ENCODE data around the gene R3HDM2. TPM values are rescaled to one million over a fixed set of nuclear protein-coding genes. Genes with fewer than 3 reads are reported as not detected.

Gene R3HDM2
- total and polyA plus RNA-seq, 2 donors (not counting 1 experiment from before 2014, with no cell fraction given): 104 to 129 TPM

DNA sequence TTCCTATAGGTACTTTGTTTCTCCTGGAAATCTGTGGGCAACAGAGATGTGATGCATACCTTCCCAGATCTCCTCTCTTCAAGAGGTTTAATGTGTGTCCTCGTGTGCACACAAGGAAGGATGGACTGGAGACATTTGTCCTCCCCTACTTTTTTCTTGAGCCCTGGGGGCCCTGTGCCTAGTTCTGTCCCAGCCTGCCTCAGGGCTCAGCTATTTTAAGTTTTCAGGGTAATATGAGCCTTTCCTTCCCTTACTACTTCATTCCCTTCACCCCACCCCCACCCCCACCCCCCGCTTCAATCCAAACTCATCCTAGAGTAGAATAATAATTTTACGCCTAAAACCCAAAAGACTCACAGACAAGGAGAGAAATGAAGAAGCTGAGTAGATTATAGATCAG, 180.3 kb downstream of the R3HDM2 start:
- peaks cover 7 to 10% of the 10 kb centered on the region in 2 donors for H3K4me1 ChIP-seq (ENCODE audit: control insufficient read depth in 2 of 2, insufficient read depth in 2 of 2, low read length in 2 of 2)
- no peaks in the 10 kb centered on the region for H4K20me1 ChIP-seq (ENCODE audit: control insufficient read depth, insufficient read depth, low read length, poor library complexity, severe bottlenecking)
- Mint-ChIP-seq H3K9me3 (ENCODE audit: insufficient read depth) (no peaks in the 10 kb centered on the region), H3K27ac (no peak overlapping the region), H3K27me3 (no peaks in the 10 kb centered on the region), H3K4me3 (no peak overlapping the region), H3K4me1 (peaks cover 10% of the 10 kb centered on the region)
- TF ChIP-seq, protein P1, sequence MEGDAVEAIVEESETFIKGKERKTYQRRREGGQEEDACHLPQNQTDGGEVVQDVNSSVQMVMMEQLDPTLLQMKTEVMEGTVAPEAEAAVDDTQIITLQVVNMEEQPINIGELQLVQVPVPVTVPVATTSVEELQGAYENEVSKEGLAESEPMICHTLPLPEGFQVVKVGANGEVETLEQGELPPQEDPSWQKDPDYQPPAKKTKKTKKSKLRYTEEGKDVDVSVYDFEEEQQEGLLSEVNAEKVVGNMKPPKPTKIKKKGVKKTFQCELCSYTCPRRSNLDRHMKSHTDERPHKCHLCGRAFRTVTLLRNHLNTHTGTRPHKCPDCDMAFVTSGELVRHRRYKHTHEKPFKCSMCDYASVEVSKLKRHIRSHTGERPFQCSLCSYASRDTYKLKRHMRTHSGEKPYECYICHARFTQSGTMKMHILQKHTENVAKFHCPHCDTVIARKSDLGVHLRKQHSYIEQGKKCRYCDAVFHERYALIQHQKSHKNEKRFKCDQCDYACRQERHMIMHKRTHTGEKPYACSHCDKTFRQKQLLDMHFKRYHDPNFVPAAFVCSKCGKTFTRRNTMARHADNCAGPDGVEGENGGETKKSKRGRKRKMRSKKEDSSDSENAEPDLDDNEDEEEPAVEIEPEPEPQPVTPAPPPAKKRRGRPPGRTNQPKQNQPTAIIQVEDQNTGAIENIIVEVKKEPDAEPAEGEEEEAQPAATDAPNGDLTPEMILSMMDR (IDR thresholded peaks at IDR 0.05): no peak
- no peak for TF ChIP-seq EZH2 (IDR thresholded peaks at IDR 0.05; ENCODE audit: borderline replicate concordance, insufficient read depth, low read depth, low read length, poor library complexity, severe bottlenecking)
- DNase-seq (no peak), ATAC-seq (ENCODE audit: low read depth) (no peak)
- no peaks in the 10 kb centered on the region for H3K79me2 ChIP-seq (ENCODE audit: control insufficient read depth, insufficient read depth, low read length)
- CTCF ChIA-PET: interaction anchor here (0.7 to 31.1 kb wide), 2 partner anchors 34 to 1548 kb away, joined by 3 to 838 read pairs; partner anchors contain the start of gene NXPH4
- no peaks in the 10 kb centered on the region for H3K27me3 ChIP-seq (replicated peaks in 1 of 4; ENCODE audit: control extremely low read depth in 1 of 4, control insufficient read depth in 3 of 4, insufficient read depth in 4 of 4, low read length in 3 of 4)
- H3K4me2 ChIP-seq (replicated peaks; ENCODE audit: low read depth, low read length, poor library complexity, severe bottlenecking): no peak overlapping the region
- H3K4me3 ChIP-seq (ENCODE audit: control extremely low read depth in 1 of 5, extremely low read depth in 1 of 5, insufficient read depth in 1 of 5, low read depth in 2 of 5, low read length in 4 of 5): no peak overlapping the region
- H3K9me3 ChIP-seq (ENCODE audit: control extremely low read depth in 1 of 3, control insufficient read depth in 2 of 3, insufficient read depth in 1 of 3, low read length in 2 of 3): peaks cover 0 to 5% (median 0%) of the 10 kb centered on the region in 3 donors
- intact Hi-C loops (cut with micrococcal nuclease): no loop called here
- H3K9ac ChIP-seq (ENCODE audit: low read length): no peak overlapping the region
- H2AFZ ChIP-seq (ENCODE audit: insufficient read depth, low read depth, low read length, poor library complexity, severe bottlenecking): no peak overlapping the region
- 63% methylated on average over 1 of the region's 3 CpGs for WGBS (ENCODE audit: insufficient coverage)
- H3K27ac ChIP-seq (ENCODE audit: low read length in 2 of 2): no peak overlapping the region
- peaks cover 2 to 11% of the 10 kb centered on the region in 2 experiments for H3K36me3 ChIP-seq (replicated peaks in 1 of 2; ENCODE audit: control extremely low read depth in 1 of 2, control insufficient read depth in 1 of 2, extremely low read depth in 1 of 2, insufficient read depth in 2 of 2, low read length in 1 of 2)
- POLR2A ChIA-PET: interaction anchor here (0.6 kb wide), 2 partner anchors 203 to 560 kb away, joined by 6 to 7 read pairs; no protein-coding TSS in a partner anchor

DNA sequence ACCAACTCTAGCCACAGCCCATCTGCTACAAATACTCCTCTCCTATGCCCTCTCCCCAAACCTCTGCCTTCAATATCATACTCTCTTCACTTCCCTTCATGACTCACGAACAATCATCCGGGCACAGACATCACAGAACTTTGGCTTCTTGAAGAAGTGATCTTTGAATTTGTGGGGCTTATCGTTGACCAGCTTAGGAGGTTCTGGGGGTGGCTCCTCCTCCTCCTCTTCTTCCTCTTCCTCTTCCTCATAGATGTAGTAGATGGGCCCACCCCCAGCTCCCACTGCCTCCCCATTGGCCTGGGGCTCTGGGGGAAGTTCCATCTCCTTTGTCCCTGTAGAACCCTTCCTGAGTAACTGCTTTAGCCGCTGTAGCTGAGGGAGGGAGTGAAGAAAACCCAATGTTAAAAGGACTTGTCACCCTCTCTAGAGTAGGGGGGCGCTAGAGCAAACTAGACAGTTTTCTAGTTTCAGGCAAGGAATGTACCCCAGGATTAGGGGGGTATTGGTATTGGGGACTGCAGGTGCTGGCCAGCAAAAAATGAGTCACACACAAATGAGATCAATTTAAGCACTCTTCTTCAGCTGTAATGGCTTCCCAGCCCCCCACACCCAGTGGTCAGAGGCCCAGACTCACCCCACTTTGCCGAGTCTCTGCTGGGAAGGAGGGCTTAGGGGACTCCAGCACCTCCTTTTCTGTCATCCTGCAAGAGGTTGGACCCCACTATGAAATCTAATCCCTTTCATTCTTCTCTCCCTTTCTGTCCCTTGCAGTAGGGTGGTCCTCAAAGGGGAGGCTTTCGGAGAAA, 181.7 kb downstream of the R3HDM2 start:
- Histone ChIP-seq H3K4me3 (ENCODE audit: control extremely low read depth in 1 of 5, extremely low read depth in 1 of 5, insufficient read depth in 1 of 5, low read depth in 2 of 5, low read length in 4 of 5) (peak overlapping the region in 1 of 5 experiments; percentile 21), H4K20me1 (ENCODE audit: control insufficient read depth, insufficient read depth, low read length, poor library complexity, severe bottlenecking) (no peaks in the 10 kb centered on the region), H3K27ac (ENCODE audit: low read length in 2 of 2) (no peak overlapping the region), H3K9me3 (ENCODE audit: control extremely low read depth in 1 of 3, control insufficient read depth in 2 of 3, insufficient read depth in 1 of 3, low read length in 2 of 3) (peaks cover 0 to 5% (median 0%) of the 10 kb centered on the region in 3 donors), H3K36me3 (replicated peaks in 1 of 2; ENCODE audit: control extremely low read depth in 1 of 2, control insufficient read depth in 1 of 2, extremely low read depth in 1 of 2, insufficient read depth in 2 of 2, low read length in 1 of 2) (no peaks in the 10 kb centered on the region), H3K27me3 (replicated peaks in 1 of 4; ENCODE audit: control extremely low read depth in 1 of 4, control insufficient read depth in 3 of 4, insufficient read depth in 4 of 4, low read length in 3 of 4) (peaks cover 0 to 10% (median 2%) of the 10 kb centered on the region in 4 experiments), H3K4me2 (replicated peaks; ENCODE audit: low read depth, low read length, poor library complexity, severe bottlenecking) (peak overlapping the region; percentile 51), H3K4me1 (ENCODE audit: control insufficient read depth in 2 of 2, insufficient read depth in 2 of 2, low read length in 2 of 2) (peaks cover 8 to 12% of the 10 kb centered on the region in 2 donors), H2AFZ (ENCODE audit: insufficient read depth, low read depth, low read length, poor library complexity, severe bottlenecking) (peak overlapping the region; percentile 32), H3K9ac (ENCODE audit: low read length) (no peak overlapping the region), H3K79me2 (ENCODE audit: control insufficient read depth, insufficient read depth, low read length) (no peaks in the 10 kb centered on the region)
- TF ChIP-seq EZH2 (IDR thresholded peaks at IDR 0.05; ENCODE audit: borderline replicate concordance, insufficient read depth, low read depth, low read length, poor library complexity, severe bottlenecking): no peak
- TF ChIP-seq, protein P1 (IDR thresholded peaks at IDR 0.05): no peak
- ChIA-PET CTCF (interaction anchor here (0.5 to 31.1 kb wide), 7 partner anchors 24 to 1289 kb away, joined by 3 to 838 read pairs (median 3); partner anchors contain the start of gene NXPH4), POLR2A (interaction anchor here (0.6 kb wide), 1 partner anchor 17 kb away, joined by 5 read pairs; no protein-coding TSS in a partner anchor)
- Mint-ChIP-seq H3K27ac (no peak overlapping the region), H3K9me3 (ENCODE audit: insufficient read depth) (no peaks in the 10 kb centered on the region), H3K4me3 (peak overlapping the region; percentile 44), H3K27me3 (no peaks in the 10 kb centered on the region), H3K4me1 (peaks cover 12% of the 10 kb centered on the region)
- DNase-seq (no peak), ATAC-seq (ENCODE audit: low read depth) (peak; percentile 24)
- WGBS (ENCODE audit: insufficient coverage): 70% methylated on average over 2 of the region's 7 CpGs
- intact Hi-C loops (cut with micrococcal nuclease): no loop called here

Data from B cell (primary cell).